ENCODE measurements around the gene NUTM2D.
"Not testable (repeated sequence)": the region's sequence is repeated elsewhere in the genome, so short reads cannot be mapped to it uniquely, and the experiment has no call there.

Gene NUTM2D

GRCh38 chr10:87369514-87370112 is 12.1 kb downstream of the NUTM2D start:
- not testable (repeated sequence) for DNase-seq (ENCODE audit: low read depth in 2 of 2)

GRCh38 chr10:87374091-87374490 is 16.5 kb downstream of the NUTM2D start:
- not testable (repeated sequence) for DNase-seq (ENCODE audit: low read depth in 2 of 2)

DNA sequence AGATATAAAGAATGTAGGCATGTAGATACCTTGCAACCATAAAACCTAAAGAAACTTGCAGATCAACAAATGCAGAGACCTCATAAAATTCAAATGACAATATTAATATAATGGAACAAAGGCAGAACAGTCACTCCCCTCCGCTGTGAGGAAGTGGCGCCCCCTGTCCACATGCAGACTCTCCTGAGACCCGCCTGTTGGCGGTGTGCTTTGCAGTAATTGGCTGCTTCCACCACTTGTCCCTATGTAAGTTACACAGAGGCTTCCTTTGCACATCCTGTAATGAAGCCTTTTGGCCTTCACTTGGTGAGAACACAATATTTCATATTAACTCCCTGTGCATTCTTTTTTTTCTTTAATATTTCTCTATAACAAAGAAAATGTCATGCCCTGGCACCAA is 21.6 kb downstream of the NUTM2D start:
- not testable (repeated sequence) for DNase-seq (ENCODE audit: low read depth in 2 of 2)

DNA sequence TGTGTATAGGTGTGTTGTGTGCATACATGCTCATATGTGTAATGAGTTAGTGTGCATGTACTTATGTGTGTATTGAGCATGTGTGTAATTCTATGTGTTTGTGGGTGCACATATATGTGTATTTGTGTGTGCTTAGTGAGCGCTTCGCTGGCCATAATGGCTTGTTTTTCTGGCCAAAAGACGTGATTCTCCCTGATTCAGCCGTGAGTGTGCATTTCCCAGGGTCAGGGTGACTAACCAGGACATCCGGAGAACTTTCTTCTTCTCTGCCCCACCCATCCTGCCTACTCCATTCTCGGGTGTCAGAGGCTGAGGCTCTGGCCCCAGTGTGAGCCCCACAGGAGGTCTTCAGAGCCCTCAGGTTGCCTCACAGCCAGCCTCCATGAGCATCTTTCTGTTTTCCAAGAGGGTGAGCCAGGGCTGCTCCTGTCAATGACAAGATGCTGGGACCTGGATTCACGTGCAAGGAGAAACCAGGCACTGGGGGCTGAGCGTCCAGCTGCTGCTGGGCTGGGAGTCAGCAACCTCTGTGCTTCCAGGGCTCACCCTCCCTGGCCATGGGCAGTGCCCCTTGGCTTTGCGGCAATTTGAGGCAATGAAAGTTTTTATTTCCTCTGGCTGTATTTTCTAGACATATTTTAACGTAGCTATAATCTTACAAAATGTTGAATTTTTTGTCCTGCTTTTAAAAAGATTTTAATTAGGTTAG is 25.8 kb downstream of the NUTM2D start:
- not testable (repeated sequence) for DNase-seq (ENCODE audit: low read depth in 2 of 2)

DNA sequence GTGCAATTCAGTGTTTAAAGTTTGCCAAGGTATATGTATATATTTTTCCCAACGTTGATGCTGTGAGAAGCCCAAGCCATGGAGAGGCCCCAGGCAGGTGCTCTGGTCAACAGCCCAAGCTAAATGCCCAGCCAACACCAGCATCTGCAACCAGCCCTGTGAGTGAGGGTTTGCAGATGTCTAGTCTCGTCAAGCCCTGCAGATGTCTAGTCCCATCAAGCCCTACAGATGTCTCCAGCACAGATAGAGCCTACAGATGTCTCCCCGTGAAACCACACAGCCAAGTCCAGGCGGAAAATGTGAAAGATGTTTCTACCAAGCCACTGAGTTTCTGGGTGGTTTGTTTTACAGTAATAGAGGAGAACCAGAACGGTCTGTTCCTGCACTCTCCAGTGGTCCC is 26.7 kb downstream of the NUTM2D start:
- not testable (repeated sequence) for DNase-seq (ENCODE audit: low read depth in 2 of 2)

- DNase-seq (ENCODE audit: low read depth in 2 of 2), result not testable (repeated sequence)
Observed at GRCh38 chr10:87385762-87386360, 28.3 kb downstream of the NUTM2D start.

GRCh38 chr10:87391360-87391759 is 33.8 kb downstream of the NUTM2D start:
- DNase-seq (ENCODE audit: low read depth in 2 of 2), result not testable (repeated sequence)

GRCh38 chr10:87396206-87396605 is 38.7 kb downstream of the NUTM2D start:
- not testable (repeated sequence) for DNase-seq (ENCODE audit: low read depth in 2 of 2)

DNA sequence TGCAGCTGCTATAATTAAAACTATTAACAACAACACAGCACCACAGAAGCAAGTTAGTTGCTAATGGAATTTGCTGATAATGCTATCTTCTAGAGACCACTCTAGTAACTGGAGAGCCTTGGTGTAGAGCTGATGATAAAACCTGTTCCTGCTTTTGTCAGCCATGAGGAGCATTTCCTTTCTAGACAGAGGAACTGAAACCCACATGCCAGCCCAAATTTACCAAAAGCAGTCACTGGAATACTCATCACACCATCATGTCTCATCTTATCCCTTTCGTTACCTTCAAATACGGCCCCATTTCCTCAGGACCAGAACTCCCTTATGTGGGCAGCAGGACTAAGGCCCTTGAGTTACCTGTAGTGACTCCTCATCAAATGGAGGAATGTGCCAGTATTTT is 40.9 kb downstream of the NUTM2D start:
- DNase-seq (ENCODE audit: low read depth in 2 of 2), result not testable (repeated sequence)

DNA sequence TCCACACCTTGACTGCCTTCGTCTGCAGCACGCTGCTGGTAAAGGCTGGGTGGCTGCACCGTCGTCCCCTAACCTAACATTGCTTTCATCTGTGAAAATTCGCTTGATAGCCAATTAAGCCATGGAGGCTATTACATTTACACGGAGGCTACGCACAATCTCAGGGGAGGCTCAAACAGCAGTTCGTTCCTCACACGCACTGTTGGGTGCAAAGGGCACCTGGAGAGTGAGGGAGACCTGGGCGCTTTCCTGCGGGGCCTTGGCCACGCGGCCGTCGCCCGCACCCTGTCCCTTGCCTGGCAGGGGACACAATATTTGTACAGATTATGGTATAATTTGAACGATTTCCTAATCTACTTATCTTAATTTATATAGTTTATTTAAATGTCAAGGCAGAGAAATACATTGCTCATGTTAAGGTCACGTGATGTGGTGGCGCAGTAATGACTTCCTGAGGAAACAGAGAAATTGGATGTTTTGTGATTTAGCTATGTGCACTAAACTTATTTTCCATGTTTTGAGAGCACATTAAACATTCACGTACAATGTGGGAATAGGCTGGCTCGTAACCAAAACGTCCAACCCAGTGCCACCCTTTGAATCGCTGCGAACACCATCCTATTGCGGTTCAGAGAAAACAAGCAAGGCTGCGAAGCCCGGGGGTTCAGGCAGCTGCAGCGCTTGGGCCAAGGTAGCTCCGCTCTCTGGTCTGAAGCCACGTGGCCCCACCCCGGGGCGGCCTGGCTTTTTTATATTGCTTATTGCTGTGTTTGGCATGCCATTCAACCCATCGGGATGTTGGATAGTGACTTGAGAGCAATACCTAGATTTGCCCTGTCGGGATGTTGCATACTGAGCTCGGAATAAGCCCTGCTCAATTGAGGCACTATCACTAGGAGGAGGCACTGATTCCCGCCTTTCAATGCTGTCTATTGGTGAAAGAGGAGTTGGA is 50.2 kb downstream of the NUTM2D start:
- not testable (repeated sequence) for DNase-seq (ENCODE audit: low read depth in 2 of 2)

- not testable (repeated sequence) for DNase-seq (ENCODE audit: low read depth in 2 of 2)
Observed at GRCh38 chr10:87413921-87414320, 56.4 kb downstream of the NUTM2D start.
